COLO829 (cell line): ENCODE measurements around the gene SH3RF3.

ENCODE experiments used
- DNase-seq: peaks from one replicate; pipeline ENCODE4 v3.0.0; 2012; ENCODE audit warnings: low spot score

Gene SH3RF3

DNA sequence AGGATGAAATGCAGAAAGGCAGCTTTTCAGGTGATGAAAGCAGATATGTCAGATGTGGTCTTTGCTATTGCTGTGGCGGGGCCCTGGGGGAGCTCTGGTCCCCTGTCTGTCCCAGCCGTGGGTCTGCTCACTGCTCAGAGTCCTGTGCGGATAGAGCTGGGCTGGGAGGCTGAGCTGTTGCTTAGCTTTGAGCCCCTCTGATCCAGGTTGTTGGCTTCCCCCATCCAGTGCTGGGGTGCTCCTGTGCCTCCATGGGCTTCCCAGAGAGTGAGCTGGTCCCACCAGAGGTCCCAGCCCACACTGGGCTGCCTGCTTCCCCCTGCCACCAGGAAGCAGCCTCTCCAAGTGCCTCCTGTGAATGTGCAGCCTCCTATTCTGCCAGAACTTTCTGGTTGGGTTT, 55.4 kb downstream of the SH3RF3 start:
- DNase-seq, result no peak

DNA sequence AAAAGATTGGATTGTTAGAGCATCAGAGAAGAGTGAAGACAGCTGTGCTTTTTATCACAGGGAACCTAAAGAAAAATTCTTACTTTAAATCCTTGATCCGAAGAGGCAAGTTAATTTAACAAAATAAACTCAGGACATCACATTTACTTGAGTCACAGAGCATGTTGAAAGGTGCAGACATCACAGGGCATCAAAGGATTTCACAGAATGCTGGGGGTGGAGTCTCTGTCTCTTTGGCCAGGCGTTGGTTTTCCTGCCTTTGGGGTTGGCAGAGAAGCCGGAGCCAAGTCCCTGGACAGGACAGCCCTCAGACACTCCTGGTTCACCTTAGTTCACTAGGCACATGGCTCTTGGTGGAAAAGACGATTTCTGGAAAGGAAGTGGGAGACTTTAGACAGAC, 56.3 kb downstream of the SH3RF3 start:
- DNase-seq, result no peak

DNA sequence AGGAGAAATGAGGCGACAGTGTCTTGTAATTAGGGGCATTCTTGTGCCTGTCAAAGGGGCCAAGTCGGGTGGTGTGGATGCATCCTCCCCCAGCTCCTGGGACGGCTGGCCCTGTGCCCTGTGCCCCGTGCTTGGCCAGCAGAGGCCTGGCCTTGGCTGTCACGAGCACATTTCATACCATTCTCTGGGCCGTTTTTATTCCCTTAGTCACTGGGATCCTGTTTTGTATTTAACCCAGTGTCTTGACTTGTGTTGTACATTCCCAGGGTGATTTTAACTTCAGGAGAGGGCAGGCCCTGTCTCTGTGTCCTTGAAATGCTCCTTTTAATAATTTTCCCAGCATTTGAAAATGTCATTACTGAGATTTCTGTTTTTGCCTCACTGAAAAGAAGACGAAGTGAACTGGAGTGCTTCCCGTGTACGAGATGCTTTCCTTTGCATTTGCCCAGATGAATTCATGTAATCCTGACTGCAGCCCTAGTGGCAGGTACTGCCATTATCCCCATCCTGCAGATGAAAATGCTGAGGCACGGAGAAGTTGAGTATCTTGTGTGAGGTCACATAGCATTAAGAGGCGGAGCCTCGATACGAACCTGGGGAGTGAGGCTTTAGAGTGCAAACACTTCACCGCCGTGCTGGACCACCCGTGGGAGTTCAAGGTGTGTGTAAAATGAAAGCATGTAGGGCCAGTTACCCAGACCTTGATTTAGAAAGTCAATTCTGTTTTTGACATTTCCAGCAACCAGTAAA, 57.0 kb downstream of the SH3RF3 start:
- DNase-seq, result no peak

DNA sequence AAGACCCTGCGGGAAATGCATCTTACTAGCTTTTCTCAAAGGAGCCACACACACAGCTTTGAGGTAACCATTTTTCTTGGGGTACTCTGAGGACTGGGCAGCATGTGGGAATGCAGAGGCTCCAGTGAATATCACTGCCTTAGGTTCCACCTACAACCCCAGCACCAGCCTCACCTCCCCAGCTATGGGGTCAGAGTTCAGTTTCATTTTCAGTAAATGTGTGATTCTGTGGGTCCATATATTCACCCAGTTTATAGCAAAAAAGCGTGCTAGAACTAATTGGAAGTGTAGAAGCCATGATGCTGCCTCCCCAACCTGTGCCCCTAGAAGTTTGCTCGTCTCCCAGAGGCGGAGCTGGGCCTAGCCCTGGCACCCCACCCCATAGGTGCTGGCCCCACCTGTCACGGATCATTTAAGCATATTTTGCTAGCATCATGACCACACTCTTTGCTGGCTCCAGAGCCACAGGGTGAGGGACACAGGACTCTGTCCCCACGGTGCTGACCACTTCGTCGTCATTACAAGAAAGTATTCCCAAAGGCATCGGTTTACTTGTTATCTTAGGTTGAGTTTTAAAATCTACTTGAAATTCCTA, 57.7 kb downstream of the SH3RF3 start:
- no peak for DNase-seq

DNA sequence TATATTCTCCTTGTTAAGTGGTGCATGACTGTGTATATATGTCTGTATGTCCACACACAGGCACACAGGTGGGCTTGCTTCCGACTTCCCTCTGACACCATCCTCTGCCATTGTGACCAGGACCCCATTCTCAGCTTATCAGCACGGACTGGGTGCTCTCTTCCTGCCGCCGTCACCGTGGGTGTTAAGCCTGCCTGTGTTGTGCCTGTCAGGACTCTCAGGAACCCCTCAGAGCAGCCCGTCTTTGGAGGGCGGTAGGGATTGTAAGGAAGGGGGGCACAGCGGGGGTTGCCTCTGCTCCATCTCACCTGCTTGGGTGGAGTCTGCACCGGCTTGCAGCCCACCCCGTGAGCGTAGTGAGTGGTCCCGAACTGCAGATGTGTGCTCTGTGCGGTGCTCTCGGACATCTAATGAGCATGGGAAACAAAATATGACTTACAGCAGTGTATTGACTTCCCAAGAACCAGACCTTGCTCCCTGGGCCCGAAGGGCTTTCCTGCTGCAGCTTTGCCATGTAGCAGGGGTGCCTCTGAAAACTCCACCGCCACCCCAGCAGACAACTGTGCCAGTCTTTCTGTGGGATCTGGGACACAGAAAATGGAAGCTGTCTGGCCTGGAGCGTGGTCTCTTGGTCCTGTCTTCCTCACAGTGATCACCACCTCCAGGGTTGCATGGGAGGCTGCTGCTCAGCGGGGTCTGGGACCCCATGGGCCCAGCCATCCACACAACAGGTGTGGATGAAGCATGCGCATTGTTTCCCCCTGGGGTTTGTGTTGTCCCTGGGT, 58.9 kb downstream of the SH3RF3 start:
- DNase-seq, result no peak

DNA sequence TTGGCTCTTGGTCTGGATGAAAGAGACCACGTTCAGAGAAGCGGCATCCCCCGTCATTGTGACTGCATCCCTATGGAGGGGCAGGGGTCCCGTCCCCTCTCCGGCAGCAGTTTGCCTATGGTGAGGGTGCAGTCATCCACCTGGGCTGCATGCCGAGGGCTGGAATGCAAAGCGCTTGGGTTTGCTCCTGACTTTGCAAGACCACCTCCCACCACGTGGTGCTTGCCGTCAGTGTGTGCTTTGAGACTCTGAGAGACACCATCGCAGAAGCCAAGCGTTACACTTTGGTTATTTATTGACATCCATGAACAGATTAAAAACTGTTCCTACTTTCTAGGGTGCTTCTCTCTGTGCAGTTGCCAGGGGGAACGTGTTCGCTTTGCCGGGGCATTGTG, 59.5 kb downstream of the SH3RF3 start:
- no peak for DNase-seq

DNA sequence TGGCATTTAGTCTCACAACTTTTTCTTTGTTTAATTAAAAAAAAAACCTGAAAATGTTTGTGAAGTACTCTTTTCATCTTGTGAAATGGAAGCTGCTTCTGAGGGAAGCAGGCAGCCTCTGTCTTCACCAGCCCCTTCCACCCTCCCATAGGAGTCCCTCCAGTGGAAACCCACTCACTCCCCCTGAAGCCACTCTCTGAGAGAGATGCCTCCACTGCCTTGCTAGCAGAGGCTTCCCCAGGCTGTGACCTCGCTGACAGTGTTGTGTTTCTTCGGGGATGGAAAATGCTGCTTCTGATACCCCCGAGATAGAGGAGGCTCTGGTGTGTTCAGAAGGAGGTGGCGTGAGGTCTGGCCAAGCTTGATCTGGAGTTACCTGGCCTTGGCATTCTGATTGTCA, 59.9 kb downstream of the SH3RF3 start:
- no peak for DNase-seq

DNA sequence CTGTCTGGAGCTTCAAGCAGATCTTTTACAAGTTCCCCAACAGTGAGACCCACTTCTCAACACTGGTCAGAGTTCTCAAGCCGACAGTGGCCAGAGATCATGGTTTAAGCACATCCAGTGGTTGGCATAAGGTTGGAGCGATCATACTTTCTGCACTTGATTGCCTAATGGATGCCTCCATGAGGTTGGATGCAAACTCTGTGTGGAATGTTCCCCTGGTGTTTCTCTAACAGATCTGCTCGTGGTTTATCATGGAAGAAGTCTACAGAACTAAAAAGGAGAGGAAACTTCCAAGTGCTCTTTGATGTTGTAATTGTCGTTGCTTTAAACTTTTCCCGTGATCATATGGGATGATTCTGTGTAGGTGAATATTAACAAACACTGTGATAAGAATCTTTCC, 60.7 kb downstream of the SH3RF3 start:
- DNase-seq, result no peak

DNA sequence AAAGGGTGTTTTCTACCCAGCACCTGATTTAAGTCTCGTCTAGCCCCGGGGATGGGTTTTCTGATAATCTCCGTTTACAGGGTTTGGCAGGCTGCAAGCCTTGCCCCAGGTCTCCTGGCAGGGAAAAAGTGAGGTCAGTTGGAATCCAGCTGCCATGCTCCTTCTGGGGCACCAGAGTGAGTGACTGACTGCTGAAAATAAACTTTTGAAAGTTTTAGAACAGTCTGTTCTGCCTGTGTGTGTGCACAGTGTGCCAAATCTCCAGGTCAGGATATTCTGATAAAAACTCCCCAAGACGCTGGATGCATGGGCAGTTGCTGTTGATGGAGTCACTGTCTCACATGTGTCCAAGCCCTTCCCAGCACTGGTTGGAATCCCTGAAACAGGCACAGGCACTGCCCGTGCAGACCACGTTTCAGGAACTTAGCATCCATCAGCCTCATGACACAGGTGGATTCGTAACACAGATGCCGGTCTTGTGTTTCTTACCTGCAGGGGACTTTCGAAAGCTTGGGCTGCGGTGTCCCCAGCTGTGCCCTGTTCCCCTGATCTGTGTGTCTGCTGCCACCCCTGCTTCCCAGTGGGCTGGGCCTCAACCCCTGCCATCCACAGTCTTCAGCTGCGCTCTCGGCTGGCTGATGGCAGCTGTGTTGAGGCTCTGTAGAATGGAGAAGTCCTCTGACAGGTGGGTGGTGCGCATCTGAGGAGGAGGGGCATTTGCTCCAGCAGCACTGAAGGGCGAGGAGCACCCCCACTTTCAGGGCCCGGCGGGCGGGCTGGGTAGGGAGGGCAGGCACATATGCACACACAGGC, 65.0 kb downstream of the SH3RF3 start:
- DNase-seq, result no peak

DNA sequence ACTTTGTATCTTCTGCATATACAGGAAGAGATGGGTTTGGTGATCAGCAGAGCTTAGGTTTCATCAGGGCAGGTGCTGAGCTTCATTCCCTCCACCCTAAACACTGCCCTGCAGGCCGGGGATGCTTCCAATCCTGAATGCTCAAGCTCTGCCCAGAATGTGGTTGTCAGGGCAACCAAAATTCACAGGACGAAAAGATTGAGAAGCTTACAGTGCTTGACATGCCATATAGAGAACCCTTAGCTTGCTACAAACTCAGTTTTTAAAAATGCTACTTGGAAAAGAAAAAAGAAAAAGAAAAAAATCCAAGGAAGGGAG, 65.6 kb downstream of the SH3RF3 start:
- DNase-seq, result no peak

DNA sequence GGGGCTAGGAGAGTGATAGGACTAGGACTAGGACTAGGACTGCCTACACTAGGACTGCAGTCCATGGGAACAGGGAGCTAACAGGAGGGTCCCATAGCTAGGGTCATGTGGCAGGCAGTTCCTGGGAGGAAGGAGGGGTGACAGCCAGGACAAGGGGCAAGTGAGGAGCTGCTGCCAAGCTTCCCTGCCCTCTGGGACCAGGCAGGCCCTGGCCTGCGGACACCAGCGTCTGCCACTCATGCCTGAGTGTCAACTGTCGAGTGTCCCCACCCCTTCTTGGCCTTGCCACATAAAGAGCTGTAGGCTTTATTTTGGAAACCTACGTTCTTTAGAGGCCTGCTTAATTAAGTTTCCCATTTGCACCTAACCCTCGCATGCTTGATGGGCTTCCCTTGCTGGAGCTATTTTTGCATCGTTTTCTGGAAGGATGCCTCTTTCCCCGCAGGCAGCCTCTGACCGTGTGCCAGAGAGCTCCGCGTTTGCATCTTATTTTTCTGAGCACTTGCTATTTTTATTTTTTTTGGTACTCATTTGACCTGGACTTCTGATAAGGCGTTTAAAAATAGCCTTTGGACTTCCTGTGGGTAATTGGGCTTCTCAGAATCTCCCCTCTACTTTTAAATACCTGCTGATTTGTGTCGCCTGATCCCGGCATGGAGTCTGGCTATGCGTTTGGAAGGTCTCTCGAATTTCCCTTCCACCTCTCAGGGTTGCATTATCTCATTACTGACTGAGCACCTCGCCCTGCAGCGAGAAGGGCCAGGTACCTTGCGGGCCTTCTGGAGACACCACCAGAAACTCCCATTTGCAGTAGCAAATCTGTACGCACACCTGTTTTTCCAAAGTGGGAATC, 66.4 kb downstream of the SH3RF3 start:
- DNase-seq, result no peak

DNA sequence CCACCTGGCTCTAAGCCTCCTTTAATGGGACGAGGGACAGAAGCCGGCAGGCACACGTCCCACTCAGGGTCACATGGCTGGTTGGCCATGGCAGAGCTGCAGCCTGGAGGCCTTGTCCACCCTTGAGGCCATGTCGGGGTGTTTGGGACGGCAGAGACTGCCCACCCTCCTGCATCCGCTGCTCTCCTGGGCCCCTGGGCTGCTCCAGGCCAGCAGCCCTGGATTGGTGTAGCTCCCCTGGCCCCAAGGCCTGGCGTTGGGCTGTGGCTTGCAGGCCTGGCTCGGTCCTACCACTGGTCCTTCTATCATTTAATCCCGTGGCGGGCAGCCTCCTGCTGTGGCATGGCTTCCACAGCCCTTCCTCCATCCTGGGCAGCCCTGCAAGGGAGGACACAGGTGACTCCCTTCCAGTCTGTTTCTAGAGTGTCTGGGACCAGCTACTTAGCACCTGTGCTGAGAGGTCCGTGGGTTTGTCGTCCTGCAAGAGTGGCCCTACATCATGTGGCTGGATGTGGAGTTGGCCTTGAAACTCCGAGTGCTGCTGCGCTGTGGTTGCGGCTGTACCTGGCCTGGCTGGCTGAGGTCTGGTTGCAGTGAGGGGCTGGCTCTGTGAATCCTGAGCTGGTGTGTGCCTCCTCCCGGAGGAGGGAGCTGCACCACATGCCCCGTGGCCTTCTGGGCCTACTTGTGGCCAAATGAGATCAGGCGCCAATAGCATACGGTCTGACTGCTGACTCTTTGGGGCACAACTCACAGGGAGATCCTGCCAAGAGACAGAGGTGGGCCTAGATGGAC, 67.3 kb downstream of the SH3RF3 start:
- no peak for DNase-seq

DNA sequence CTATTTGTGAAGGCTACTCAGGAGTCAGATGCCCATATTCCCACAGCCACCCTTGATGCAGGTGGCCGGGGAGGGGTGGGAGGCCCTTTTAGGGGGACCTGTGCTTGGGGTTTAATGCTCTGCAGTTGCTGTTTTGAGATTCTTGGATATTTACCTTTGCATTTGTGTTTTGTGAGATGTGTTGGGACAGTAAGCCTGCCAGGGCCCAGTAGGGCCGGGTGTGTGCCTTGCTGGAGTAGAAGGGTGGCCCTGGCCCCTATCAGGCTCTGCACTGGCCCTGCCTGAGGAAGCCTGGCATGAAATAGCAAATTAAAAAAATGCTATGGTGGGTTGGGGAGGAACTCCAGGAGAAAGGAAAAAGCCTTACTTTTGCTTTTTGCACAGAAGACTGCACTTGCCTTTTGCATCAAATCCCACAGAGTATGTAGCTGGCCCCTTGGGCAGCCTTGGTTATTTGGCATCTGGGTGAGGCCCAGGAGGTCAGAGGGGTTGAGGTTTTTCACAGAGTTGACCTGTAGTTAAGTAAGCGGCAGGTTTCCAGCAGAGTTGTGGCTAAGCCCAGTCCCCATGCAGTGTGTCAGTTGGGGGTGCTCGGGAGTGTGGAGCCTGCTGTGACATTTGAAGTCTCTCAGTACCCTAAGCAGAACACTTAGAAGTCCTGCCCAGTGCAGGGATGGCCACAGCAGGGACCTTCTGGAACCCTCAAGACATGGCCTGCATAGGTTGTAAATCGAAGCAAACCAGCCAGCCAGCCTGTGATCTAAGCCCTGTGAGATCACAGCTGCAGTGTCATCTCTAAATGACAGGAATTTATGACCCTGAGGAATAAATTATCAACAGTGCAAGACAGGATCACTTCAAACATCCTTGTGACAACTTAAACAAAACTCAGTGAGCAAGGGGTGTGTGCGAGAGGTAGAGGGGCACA, 68.8 kb downstream of the SH3RF3 start:
- DNase-seq, result no peak

DNA sequence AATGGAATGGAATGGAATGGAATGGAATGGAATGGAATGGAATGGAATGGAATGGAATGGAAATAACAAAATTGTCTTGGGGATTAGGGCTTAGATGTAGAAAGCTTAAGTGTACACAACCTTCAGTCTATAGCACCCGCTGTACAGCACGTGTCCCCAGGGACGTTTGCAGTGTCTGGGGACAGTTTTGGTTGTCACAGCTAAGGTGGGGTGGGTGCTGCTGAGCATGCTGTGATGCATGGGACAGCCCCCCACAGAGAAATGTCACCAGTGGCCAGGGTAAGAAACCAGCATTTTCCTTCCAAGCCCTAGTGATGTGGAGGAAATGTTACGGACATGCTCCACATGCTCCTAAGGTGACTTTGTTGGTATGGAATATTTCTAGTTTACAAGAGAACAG, 70.8 kb downstream of the SH3RF3 start:
- no peak for DNase-seq

DNA sequence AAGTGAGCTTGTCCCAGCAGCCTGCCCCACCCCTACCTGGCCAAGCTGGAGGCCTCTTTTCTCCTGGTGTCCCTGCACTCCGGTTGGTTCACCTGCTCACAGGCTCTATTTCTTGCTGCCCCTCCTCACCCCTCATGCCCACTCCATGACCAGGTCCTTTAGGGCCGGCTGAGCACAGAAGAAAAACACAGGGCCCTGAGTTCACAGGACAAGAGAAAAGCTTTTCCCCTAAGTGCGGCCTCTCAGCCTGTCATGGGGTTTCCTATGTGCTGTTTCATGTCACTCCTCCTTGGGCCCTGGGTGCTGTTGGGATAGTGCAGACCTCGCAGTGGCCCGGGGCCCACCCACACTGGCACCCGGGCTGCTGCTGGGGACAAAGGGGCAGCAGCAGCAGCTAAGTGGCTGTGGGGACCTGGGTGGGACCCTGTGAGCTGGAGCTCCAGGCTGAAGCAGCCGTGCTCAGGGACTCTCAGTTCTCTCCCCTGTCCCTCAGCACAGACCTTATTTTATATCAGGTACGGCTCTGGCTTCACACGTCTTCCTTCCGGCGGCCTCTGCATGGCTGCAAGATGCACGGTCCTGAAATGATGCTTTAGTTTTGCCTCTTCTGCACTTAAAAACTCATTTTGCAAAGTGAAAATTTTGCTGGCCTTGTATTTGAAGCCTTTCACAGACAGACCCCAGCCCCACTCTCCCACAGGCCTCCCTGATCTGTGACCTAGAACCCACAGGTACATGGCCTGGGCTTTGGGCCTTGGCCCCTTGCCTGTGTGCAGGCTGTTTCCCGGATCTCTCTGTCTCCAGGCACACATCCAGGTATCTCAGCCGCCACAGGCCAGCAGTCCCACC, 71.8 kb downstream of the SH3RF3 start:
- DNase-seq, result no peak

DNA sequence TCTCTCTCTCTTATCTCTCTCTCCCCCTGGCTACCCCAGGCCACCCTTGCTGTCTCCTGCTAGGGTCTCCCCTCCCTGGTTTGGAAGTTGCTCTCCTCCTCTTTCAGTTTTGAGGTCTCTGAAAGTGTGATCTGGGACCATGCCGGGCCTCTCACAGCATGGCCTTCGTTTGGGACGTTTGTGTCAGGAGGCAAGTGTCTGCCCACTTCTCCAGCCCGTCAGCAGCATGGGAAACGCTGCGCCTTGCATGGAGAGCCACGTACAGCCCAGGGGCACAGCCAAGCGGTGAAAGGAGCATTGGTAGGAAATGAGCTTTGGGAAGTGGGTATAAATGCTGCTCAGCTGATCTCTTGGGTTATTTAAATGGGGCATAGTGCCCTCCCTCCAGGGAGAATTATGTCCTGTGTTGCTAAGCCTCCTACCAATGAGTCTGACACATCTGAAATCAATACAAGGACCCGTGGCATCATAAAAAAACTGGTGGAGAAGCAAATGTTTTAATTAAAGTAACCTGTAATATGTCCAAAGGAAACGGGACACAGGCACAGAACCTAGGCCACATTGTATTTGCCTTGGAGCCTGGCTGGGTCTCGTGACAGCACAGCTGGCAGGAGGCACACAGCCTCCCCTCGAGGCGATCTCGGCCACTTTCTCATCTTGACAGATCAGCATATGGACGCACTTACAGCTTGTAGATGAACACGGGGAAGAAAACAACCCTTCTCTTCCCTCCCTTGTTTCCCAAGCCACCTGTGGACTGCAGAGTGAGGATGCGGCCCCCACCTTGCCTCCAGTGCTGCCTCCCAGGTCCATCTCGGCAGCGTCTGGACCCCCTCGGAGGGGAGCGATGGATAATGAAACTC, 72.7 kb downstream of the SH3RF3 start:
- DNase-seq, result no peak

DNA sequence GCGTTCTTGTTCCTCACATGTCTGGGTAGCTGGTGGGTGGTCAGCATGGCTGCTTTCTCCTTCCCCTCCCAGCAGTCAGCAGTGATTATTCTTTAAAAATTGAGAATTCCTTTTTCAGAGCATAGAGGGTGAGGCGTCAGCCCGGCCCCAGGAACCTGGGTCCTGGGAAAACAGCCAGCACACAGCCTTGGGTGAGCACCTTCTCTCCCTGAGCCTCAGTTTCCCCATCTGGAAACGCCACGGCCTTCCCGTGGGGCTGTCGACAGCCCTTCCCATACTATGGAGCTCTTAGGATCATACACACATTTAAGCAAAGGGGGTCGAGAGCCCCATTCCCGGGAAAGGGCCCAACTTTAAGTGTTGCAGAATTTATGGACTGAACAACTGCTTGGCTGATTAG, 73.5 kb downstream of the SH3RF3 start:
- no peak for DNase-seq
